Chondrocyte (in vitro differentiated cells): ENCODE data around the gene C11orf21. TPM values are rescaled to one million over a fixed set of nuclear protein-coding genes. Genes with fewer than 3 reads are reported as not detected.
A peak's percentile ranks its signal among the peaks of the same experiment; 100 is the strongest.

Experiments
- DNase-seq: peaks from one replicate; pipeline ENCODE4 v3.0.0; 2021; ENCODE audit warnings: mixed read lengths, low spot score
- H3K27ac Mint-ChIP-seq: one replicate; pipeline ENCODE4 v1.8.0; 2021; ENCODE audit warnings: mild to moderate bottlenecking, moderate library complexity, mixed read lengths; ENCODE audit not compliant: unreplicated experiment
- H3K27me3 Mint-ChIP-seq: 2 replicates; pipeline ENCODE4 v1.8.0; 2021; ENCODE audit warnings: low read depth, mixed read lengths
- H3K36me3 Mint-ChIP-seq: 2 replicates; pipeline ENCODE4 v1.8.0; 2021; ENCODE audit warnings: low read depth, mixed read lengths
- H3K4me1 Mint-ChIP-seq: 2 replicates; pipeline ENCODE4 v1.8.0; 2021; ENCODE audit warnings: low read depth, mild to moderate bottlenecking, mixed read lengths
- H3K4me3 Mint-ChIP-seq: one replicate; pipeline ENCODE4 v1.8.0; 2021; ENCODE audit warnings: mild to moderate bottlenecking, moderate library complexity, mixed read lengths; ENCODE audit not compliant: unreplicated experiment
- H3K9me3 Mint-ChIP-seq: 2 replicates; pipeline ENCODE4 v1.8.0; 2021; ENCODE audit warnings: low read depth, mixed read lengths
- total RNA-seq: library from RNA; stranded (reverse); gene quantifications from 3 replicates; pipeline ENCODE4 v1.2.1, GENCODE V29; 2021
- TF ChIP-seq, protein P1 (sequence below): fragments of 200-600 bp; sonication (generic); IDR thresholded peaks from 2 replicates; pipeline ENCODE4 v1.5.0; 2021; ENCODE audit warnings: antibody characterized with exemption, mild to moderate bottlenecking, moderate library complexity

The C11orf21 gene
- total RNA-seq, 1 donor from 2014 or later, result not detected

DNA sequence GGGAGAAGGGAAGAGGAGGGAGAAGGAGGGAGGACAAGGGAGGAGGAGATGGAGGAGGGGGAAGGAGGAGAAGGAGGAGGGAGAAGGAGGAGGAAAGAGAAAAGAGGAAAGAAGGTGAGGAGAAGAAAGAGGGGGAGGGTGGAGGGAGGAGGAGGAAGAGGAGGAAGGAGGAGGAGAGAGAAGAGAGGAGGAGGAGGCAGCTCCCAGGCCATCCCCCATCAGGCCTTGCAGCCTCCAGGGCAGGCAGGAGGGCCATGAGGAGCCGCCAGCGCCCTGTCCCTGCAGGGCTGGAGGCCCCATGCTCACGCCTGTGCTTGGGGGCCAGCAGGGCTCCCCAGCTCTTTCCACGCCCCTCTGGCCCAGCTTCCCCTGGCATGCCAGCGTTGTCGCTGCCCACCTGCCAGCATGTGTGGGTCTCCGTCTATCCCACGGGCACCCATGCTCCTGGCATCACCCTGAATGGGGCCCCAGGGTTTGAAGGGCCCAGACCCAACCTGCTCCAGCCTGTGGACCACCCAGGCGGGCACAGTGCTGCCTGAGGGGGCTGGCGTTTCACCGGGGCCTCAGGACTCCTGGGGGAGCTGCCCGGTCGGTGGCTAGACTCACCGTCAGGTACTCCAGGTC, 5.3 kb upstream of the C11orf21 start:
- H3K9me3 Mint-ChIP-seq, result no peaks in the 10 kb centered on the region
- peak; percentile 91 for DNase-seq
- H3K27me3 Mint-ChIP-seq, result no peaks in the 10 kb centered on the region
- TF ChIP-seq, protein P1, sequence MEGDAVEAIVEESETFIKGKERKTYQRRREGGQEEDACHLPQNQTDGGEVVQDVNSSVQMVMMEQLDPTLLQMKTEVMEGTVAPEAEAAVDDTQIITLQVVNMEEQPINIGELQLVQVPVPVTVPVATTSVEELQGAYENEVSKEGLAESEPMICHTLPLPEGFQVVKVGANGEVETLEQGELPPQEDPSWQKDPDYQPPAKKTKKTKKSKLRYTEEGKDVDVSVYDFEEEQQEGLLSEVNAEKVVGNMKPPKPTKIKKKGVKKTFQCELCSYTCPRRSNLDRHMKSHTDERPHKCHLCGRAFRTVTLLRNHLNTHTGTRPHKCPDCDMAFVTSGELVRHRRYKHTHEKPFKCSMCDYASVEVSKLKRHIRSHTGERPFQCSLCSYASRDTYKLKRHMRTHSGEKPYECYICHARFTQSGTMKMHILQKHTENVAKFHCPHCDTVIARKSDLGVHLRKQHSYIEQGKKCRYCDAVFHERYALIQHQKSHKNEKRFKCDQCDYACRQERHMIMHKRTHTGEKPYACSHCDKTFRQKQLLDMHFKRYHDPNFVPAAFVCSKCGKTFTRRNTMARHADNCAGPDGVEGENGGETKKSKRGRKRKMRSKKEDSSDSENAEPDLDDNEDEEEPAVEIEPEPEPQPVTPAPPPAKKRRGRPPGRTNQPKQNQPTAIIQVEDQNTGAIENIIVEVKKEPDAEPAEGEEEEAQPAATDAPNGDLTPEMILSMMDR, result no peak
- no peak overlapping the region for H3K27ac Mint-ChIP-seq
- no peaks in the 10 kb centered on the region for H3K36me3 Mint-ChIP-seq
- H3K4me1 Mint-ChIP-seq, result peaks cover 13% of the 10 kb centered on the region
- H3K4me3 Mint-ChIP-seq, result no peak overlapping the region

DNA sequence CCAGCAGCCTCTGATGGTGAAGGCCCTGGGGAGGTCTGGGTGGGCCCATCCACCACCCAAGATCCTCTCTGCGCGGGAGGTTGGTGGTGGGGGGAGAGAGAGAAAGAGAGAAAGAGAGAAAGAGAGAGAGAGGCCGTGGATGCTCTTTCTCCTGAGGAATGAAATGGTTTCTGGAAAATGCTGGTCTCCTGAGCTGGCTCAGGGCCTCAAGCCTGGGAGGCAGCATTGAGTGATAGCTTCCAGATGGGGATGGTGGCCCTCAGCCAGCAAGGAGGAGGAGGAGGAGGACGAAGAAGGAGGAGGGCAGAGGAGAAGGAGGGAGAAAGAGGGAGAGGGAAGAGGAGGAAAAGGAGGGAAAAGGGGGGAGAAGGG, 4.7 kb upstream of the C11orf21 start:
- H3K27me3 Mint-ChIP-seq, result no peaks in the 10 kb centered on the region
- DNase-seq, result no peak
- H3K27ac Mint-ChIP-seq, result peak overlapping the region; percentile 99

DNA sequence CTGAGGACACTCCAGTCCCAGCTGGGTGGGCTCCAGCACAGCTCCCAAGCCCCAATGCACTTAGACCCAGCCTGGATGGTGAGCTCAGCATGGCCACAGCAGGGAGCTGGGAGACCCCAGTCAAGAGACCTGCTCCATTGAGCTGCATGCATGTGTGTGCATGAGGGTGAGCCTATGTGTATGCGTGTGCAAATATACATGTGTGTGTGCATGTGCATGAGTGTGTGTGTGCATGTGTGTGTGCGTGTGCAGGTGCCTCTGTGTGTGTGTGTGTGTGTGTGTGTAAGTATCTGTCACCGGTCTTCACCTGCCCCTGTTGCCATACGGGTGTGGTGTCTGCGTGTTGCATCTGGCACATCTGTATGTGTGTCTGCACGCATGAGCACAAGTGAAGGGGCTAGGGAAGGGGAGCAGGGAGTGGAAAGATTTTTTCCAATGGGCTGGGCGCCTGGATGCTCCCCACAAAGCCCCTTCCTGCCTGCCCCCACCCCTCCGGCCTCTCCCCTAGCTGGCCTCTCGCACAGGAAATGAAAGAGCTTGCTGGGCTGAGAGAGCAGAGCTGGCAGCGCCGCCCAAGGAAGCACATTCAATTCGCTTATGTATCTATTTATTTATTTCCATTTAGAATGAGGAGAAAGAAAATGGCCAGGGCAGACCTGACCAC, 4.2 kb upstream of the C11orf21 start:
- TF ChIP-seq, protein P1, result no peak
- peak; percentile 41 for DNase-seq
- peaks cover 13% of the 10 kb centered on the region for H3K4me1 Mint-ChIP-seq
- no peaks in the 10 kb centered on the region for H3K27me3 Mint-ChIP-seq
- H3K27ac Mint-ChIP-seq, result peak overlapping the region; percentile 99
- no peaks in the 10 kb centered on the region for H3K36me3 Mint-ChIP-seq
- H3K9me3 Mint-ChIP-seq, result no peaks in the 10 kb centered on the region
- H3K4me3 Mint-ChIP-seq, result peak overlapping the region; percentile 45

More for the DNA sequence above, 4.7 kb upstream of the C11orf21 start:
- Mint-ChIP-seq H3K9me3 (no peaks in the 10 kb centered on the region), H3K4me3 (peak overlapping the region; percentile 45), H3K36me3 (no peaks in the 10 kb centered on the region), H3K4me1 (peaks cover 13% of the 10 kb centered on the region)
- TF ChIP-seq, protein P1, result no peak

DNA sequence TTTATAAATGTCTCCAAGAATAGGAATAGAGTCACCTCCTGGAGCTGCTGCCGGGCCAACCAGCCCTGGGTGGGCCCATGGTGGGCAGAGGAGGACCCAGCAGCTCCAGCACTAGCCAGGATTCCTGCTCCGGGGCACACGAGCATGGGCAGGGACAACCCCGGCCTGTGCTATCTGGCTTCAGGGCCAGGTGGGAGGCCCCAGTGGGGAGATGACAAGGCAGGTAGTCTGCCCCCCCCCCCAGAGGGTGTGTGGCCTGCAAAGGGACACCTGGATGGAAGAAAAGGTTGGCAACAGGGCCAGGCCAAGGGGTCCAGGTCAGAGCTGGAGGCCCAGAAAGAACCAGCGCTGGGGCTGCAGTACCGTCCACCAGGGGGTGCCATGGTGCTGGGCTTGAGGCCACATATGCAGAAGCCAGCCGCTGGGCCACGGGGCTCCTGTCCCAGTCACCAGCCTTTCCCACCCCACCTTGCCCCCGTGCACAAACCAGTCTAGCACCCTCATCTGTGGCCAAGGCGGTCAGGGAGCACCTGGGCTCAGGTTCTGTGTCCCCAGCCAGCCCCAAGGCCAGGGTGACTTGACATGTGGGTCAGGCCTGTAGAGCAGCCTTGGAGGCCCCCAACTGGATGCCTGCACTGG, 3.5 kb upstream of the C11orf21 start:
- Mint-ChIP-seq H3K27me3 (no peaks in the 10 kb centered on the region), H3K36me3 (no peaks in the 10 kb centered on the region), H3K4me1 (peaks cover 13% of the 10 kb centered on the region), H3K9me3 (no peaks in the 10 kb centered on the region), H3K4me3 (no peak overlapping the region), H3K27ac (no peak overlapping the region)
- DNase-seq, result peak; percentile 93
- TF ChIP-seq, protein P1, result peak; percentile 92

DNA sequence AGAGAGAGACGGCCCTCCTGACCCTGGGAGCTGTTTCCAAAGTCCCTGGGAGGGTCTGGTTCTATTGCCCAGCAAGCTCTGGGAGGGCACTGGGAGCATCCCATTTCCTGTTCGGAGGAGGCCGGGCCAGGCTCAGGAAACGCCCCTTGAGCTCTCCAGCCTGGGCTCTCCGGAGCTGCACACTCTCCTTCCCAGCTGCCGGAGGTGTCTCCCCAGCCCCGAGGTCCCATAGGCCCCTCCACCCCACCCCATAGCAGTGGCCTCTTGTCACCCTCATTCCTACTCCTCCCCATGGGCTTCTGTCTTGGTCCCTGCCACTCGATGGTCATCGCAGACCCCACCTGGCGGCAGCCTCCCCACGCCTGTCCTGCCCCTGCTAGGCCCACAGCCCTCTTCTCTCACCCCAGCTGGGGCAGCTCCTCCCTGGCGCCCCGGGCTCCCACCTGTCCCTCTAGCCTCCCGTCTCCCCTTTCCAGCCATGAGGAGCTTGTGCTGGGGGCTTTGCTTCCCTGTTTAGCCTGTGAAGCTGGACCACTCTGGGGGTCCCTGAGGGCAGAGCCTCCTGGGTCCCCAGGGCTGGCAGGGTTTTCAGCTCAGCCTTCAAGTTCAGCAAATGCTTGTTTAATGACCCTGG, 2.9 kb upstream of the C11orf21 start:
- no peak overlapping the region for H3K27ac Mint-ChIP-seq
- TF ChIP-seq, protein P1, result no peak
- no peaks in the 10 kb centered on the region for H3K9me3 Mint-ChIP-seq
- peaks cover 13% of the 10 kb centered on the region for H3K4me1 Mint-ChIP-seq
- DNase-seq, result no peak
- H3K4me3 Mint-ChIP-seq, result no peak overlapping the region
- no peaks in the 10 kb centered on the region for H3K27me3 Mint-ChIP-seq
- H3K36me3 Mint-ChIP-seq, result no peaks in the 10 kb centered on the region
